Measurements from ENCODE around the gene EPHB2.
"Not testable (repeated sequence)": the region's sequence is repeated elsewhere in the genome, so short reads cannot be mapped to it uniquely, and the experiment has no call there.

EPHB2 gene

DNA sequence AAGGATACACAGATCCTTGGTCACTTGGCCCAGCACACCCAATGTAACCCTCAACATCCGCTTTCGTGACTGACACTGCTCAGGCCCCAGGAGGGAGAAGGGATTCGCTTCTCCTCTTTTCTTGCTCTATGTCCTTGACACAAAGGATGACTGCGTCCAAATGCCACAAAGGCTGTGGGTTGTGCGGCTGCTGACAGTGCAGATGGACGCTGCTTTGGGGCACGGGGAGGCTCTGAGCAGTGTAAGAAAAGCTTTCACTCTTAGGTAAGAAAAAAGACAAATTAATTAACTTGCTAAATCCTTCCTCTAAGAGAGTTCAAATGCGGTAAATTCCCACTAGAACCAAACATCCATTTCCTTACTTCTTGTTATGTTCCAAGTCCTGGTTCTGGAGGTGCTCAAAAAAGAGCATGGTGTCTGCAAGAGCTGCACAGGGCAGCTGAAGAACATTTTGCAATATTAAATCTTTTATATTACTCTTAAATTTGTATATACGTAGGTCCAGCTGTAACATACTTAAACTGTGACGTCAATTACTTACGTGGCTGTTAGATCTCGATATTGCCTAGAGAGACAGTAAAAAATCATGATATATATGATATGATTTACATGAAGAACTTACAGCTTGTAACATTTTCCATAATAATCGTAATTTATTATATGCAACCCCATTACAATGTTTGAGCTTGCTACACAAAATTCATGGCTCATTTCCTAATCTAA is 19.4 kb upstream of the EPHB2 start:
- DNase-seq (ENCODE audit: low read depth) = no peak

DNA sequence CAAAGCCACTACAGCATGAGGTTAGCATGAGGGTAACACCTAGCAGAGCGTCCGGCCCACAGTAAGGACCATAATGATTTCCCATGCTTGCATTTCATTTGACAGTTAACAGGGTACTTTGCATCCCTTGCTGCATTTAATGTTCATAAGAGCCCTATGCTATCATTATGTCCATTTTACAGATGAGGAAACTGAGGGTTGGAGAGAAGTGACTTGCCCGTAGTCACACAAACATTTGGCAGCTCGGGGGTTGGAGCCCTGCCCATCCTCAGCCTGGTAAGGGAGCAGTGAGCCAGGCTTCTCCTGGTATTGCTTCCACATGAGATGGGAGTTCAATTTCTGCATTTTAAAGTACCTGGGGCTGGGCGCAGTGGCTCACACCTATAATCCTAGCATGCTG is 16.5 kb upstream of the EPHB2 start:
- DNase-seq (ENCODE audit: low read depth) = no peak

- no peak for DNase-seq (ENCODE audit: low read depth)
Measured at GRCh38 chr1:22696610-22697009, 14.0 kb upstream of the EPHB2 start.

DNA sequence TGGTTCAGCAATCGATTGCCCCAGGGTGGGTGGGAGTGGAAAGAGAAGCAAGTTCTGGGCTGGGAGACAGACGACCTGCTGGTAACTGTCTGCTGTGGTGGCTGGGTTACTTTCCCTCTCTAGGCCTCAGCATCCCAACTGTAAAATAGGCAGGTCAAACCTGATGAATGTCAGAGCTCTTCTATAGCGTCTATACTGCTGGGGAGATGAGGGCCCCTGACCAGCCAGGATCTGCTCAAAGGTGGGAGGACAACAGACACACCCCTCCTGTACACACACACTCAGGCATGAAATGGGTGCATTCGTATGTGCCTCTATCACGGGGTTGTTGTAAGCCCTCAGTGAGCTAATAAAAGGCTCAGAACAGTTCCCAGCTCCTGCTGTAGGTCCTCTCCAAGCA is 12.7 kb upstream of the EPHB2 start:
- DNase-seq (ENCODE audit: low read depth) = no peak

DNA sequence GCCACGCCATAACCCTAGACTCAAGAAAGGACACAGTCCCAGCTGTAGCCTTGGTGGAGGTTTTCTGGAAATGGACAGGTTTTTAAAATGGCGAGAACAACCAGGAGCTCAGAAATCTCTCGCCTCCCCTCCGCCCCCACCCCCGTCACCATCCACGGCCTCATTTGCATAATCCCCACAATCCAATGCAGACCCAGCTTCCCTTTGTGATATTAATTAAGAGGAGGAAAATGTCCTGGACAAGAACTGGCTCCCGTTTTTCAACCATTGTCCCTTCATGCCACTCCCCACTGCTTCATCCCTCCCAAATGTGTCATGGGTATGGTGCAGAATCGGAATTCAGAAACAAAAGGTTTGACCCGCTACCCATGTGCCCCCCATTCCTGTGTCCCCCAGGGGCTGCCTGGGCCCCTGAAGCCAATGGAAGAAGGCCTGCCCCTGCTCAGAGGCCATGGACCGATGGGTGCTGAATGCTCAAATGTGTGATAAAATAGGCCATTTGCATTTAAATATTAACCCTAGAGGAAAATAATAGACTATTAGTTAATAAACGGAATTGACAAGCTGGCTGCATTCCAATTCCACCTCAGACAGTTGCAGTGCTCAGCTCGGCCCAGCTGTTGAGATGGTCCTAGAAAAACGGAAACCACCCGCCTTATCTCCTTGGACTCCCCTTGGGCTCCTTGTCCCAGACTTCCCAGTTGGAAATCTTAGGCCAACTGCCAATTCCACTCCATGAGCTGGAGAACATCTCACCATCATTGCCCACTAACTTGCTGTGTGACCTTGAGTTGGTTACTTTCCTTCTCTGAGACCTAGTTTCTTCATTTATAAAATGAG is 10.7 kb upstream of the EPHB2 start:
- no peak for DNase-seq (ENCODE audit: low read depth)

GRCh38 chr1:22702296-22703085 is 8.1 kb upstream of the EPHB2 start:
- DNase-seq (ENCODE audit: low read depth) = no peak

- DNase-seq (ENCODE audit: low read depth) = peak; percentile 75
Measured at GRCh38 chr1:22704440-22705067, 6.1 kb upstream of the EPHB2 start.

DNA sequence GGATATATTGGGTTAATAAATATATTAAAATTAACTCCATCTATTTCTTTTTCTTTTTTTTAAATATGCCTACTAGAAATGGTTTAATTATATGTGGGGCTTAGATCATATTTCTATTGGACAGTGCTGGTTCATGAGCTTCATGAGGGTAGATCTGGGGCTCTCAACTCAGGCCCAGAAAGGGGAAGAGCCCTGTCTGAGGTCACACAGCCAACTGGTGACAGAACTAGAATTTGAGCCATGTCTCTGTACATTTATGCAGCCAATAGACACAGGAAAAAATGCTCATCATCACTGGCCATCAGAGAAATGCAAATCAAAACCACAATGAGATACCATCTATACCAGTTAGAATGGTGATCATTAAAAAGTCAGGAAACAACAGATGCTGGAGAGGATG is 5.1 kb upstream of the EPHB2 start:
- DNase-seq (ENCODE audit: low read depth) = no peak

- DNase-seq (ENCODE audit: low read depth) = not testable (repeated sequence)
Measured at GRCh38 chr1:22706100-22706499, 4.5 kb upstream of the EPHB2 start.

- no peak for DNase-seq (ENCODE audit: low read depth)
Measured at GRCh38 chr1:22708777-22709176, 1.9 kb upstream of the EPHB2 start.

- DNase-seq (ENCODE audit: low read depth) = no peak
Measured at GRCh38 chr1:22709227-22709626, 1.4 kb upstream of the EPHB2 start.

- DNase-seq (ENCODE audit: low read depth) = peak; percentile 65
Measured at GRCh38 chr1:22709891-22710700, 543 bp upstream of the EPHB2 start.

- no peak for DNase-seq (ENCODE audit: low read depth)
Measured at GRCh38 chr1:22711071-22711470, 432 bp downstream of the EPHB2 start.

DNA sequence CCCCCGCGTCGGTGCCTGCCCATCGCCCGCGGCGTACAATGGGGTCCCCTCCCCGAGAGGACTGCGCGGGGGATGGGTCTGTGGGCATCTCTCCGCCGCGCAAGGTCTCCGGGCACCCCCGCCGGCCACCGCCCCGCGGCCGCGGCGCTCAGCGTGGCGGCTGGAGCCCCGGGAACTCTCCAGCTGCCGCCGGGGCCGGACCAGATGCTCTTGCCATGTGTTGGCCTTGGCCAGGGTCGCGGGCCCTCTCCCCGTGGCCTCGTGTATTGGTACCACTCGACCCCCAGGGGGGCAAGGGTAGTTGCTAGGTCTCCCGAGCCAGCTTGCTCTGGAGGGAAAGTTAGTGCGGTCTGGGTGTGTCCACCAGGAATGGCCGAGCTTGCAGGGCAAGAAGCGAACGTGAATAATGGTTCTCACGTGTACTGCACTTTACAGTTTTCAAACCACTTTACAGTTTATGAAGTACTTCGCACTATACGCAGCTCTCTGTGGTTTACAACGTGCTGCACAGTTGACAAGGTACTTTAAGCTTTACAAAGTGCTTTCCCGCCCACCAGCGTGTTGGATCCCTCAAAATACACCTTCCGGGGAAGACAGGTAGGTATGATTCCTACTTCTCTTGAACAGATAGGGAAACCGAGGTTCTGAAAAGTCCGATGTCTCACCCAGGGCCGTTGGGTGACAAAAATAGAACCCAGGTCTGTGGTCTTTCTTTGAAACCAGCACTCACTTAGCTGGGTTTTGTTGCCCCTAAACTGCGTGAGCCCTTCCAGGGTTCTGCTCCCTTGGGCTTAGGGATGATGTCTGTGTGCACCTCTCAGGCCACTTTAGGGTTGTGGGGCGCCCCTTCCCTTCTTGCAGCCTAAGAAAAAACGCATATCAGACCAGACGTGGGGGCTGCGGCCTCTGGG is 1.2 kb downstream of the EPHB2 start:
- peak; percentile 37 for DNase-seq (ENCODE audit: low read depth)

GRCh38 chr1:22712502-22713271 is 2.0 kb downstream of the EPHB2 start:
- DNase-seq (ENCODE audit: low read depth) = no peak

GRCh38 chr1:22714455-22714854 is 3.8 kb downstream of the EPHB2 start:
- DNase-seq (ENCODE audit: low read depth) = no peak

DNA sequence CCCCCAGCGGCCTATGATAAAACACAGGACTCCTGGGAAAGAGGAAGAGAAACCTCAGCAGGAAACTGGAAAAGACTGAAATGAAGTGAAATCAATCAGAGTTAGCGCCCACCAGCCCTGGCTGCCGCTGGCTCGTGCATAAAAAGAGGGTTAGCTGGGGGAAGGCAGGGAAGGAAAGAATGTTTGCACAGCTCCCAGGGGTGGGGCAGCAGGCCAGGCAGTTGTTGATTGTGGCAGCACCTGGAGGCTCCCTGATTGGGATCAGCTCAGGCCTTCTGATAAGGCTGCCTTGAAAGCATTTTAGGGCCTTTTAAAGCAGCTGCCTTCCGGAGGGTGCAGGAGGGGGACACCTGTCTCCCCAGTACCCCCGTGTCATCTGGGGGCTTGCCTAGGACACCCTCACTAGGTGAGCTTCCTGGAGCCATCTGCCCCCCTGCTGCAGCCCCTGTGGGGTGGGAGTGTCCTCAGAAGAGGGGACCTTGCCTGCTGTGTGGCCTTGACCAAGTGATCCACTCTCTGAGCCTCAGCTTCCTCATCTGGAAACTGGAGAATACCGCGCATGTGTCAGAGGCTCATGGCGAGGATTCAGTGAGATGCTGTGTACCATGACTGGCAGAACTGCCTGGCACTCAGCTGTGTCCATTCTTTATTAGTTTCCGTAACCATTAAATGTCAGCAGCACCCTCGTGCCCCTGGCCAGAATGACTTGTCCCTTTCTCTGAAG is 6.6 kb downstream of the EPHB2 start:
- no peak for DNase-seq (ENCODE audit: low read depth)

GRCh38 chr1:22721122-22721873 is 10.7 kb downstream of the EPHB2 start:
- peak; percentile 52 for DNase-seq (ENCODE audit: low read depth)
